Measurements from ENCODE around the gene DTX4.
A peak's percentile ranks its signal among the peaks of the same experiment; 100 is the strongest.

Gene DTX4

GRCh38 chr11:59212744-59213631, 41.1 kb downstream of the DTX4 start, which contains the start of gene MPEG1:
Gene MPEG1 (minus strand): TSS chr11:59212927. CDS start chr11:59212865, 62 bp downstream.
- no peak within 1 kb of the TSS for H3K27ac Mint-ChIP-seq
- H3K27me3 Mint-ChIP-seq = peaks cover 23% of the 10 kb centered on the region
- DNase-seq (no peak), ATAC-seq (no peak)
- H3K36me3 Mint-ChIP-seq (ENCODE audit: low read depth) = no peaks in the 10 kb centered on the region
- no peaks in the 10 kb centered on the region for H3K9me3 Mint-ChIP-seq
- H3K4me1 Mint-ChIP-seq = peaks cover 32% of the 10 kb centered on the region
- peak within 1 kb of the TSS; percentile 47 for H3K4me3 Mint-ChIP-seq

- peaks cover 23% of the 10 kb centered on the region for H3K27me3 Mint-ChIP-seq
- H3K4me3 Mint-ChIP-seq = no peak overlapping the region
- no peak overlapping the region for H3K27ac Mint-ChIP-seq
- DNase-seq = no peak
- H3K9me3 Mint-ChIP-seq = no peaks in the 10 kb centered on the region
- H3K36me3 Mint-ChIP-seq (ENCODE audit: low read depth) = no peaks in the 10 kb centered on the region
- peaks cover 27% of the 10 kb centered on the region for H3K4me1 Mint-ChIP-seq
- no peak for ATAC-seq
These were observed 42.4 kb downstream of the DTX4 start for GRCh38 chr11:59214141-59214893.

GRCh38 chr11:59216641-59217564, 45.0 kb downstream of the DTX4 start:
- DNase-seq (no peak), ATAC-seq (peak; percentile 54)
- Mint-ChIP-seq H3K4me3 (no peak overlapping the region), H3K9me3 (no peaks in the 10 kb centered on the region), H3K27me3 (peaks cover 4% of the 10 kb centered on the region), H3K4me1 (peaks cover 27% of the 10 kb centered on the region), H3K27ac (peak overlapping the region; percentile 29), H3K36me3 (ENCODE audit: low read depth) (no peaks in the 10 kb centered on the region)

GRCh38 chr11:59218319-59218718, 46.4 kb downstream of the DTX4 start:
- no peaks in the 10 kb centered on the region for H3K36me3 Mint-ChIP-seq (ENCODE audit: low read depth)
- peaks cover 27% of the 10 kb centered on the region for H3K4me1 Mint-ChIP-seq
- no peaks in the 10 kb centered on the region for H3K9me3 Mint-ChIP-seq
- DNase-seq (no peak), ATAC-seq (no peak)
- peaks cover 2% of the 10 kb centered on the region for H3K27me3 Mint-ChIP-seq
- no peak overlapping the region for H3K4me3 Mint-ChIP-seq
- H3K27ac Mint-ChIP-seq = no peak overlapping the region

GRCh38 chr11:59218893-59219292, 47.0 kb downstream of the DTX4 start:
- peaks cover 2% of the 10 kb centered on the region for H3K27me3 Mint-ChIP-seq
- H3K4me3 Mint-ChIP-seq = no peak overlapping the region
- peaks cover 30% of the 10 kb centered on the region for H3K4me1 Mint-ChIP-seq
- ATAC-seq (peak; percentile 30), DNase-seq (no peak)
- no peak overlapping the region for H3K27ac Mint-ChIP-seq
- H3K9me3 Mint-ChIP-seq = no peaks in the 10 kb centered on the region
- H3K36me3 Mint-ChIP-seq (ENCODE audit: low read depth) = no peaks in the 10 kb centered on the region

GRCh38 chr11:59219836-59220235, 47.9 kb downstream of the DTX4 start:
- no peak for DNase-seq
- Mint-ChIP-seq H3K27me3 (peaks cover 2% of the 10 kb centered on the region), H3K36me3 (ENCODE audit: low read depth) (no peaks in the 10 kb centered on the region), H3K4me1 (peaks cover 40% of the 10 kb centered on the region), H3K9me3 (no peaks in the 10 kb centered on the region), H3K4me3 (no peak overlapping the region), H3K27ac (no peak overlapping the region)
- no peak for ATAC-seq

GRCh38 chr11:59221441-59221840, 49.5 kb downstream of the DTX4 start:
- ATAC-seq = no peak
- Mint-ChIP-seq H3K36me3 (ENCODE audit: low read depth) (no peaks in the 10 kb centered on the region), H3K4me3 (no peak overlapping the region), H3K27me3 (peaks cover 5% of the 10 kb centered on the region), H3K9me3 (no peaks in the 10 kb centered on the region), H3K27ac (no peak overlapping the region), H3K4me1 (peaks cover 40% of the 10 kb centered on the region)
- DNase-seq = no peak

GRCh38 chr11:59222464-59223060, 50.6 kb downstream of the DTX4 start:
- Mint-ChIP-seq H3K9me3 (no peaks in the 10 kb centered on the region), H3K4me1 (peaks cover 28% of the 10 kb centered on the region), H3K27ac (no peak overlapping the region), H3K4me3 (no peak overlapping the region), H3K36me3 (ENCODE audit: low read depth) (no peaks in the 10 kb centered on the region), H3K27me3 (peaks cover 5% of the 10 kb centered on the region)
- no peak for ATAC-seq
- no peak for DNase-seq

- H3K4me3 Mint-ChIP-seq = no peak overlapping the region
- no peaks in the 10 kb centered on the region for H3K36me3 Mint-ChIP-seq (ENCODE audit: low read depth)
- no peak overlapping the region for H3K27ac Mint-ChIP-seq
- no peak for ATAC-seq
- no peak for DNase-seq
- H3K9me3 Mint-ChIP-seq = no peaks in the 10 kb centered on the region
- peaks cover 5% of the 10 kb centered on the region for H3K27me3 Mint-ChIP-seq
- H3K4me1 Mint-ChIP-seq = peaks cover 27% of the 10 kb centered on the region
These were observed 51.2 kb downstream of the DTX4 start for GRCh38 chr11:59223177-59223576.

- H3K9me3 Mint-ChIP-seq = no peaks in the 10 kb centered on the region
- peaks cover 5% of the 10 kb centered on the region for H3K27me3 Mint-ChIP-seq
- ATAC-seq (no peak), DNase-seq (no peak)
- H3K4me1 Mint-ChIP-seq = peaks cover 24% of the 10 kb centered on the region
- H3K27ac Mint-ChIP-seq = no peak overlapping the region
- no peak overlapping the region for H3K4me3 Mint-ChIP-seq
- H3K36me3 Mint-ChIP-seq (ENCODE audit: low read depth) = no peaks in the 10 kb centered on the region
These were observed 51.7 kb downstream of the DTX4 start for GRCh38 chr11:59223611-59224010.

- H3K4me1 Mint-ChIP-seq = peaks cover 19% of the 10 kb centered on the region
- no peaks in the 10 kb centered on the region for H3K36me3 Mint-ChIP-seq (ENCODE audit: low read depth)
- no peak for ATAC-seq
- no peak for DNase-seq
- H3K4me3 Mint-ChIP-seq = no peak overlapping the region
- no peaks in the 10 kb centered on the region for H3K9me3 Mint-ChIP-seq
- H3K27me3 Mint-ChIP-seq = peaks cover 5% of the 10 kb centered on the region
- no peak overlapping the region for H3K27ac Mint-ChIP-seq
These were observed 52.5 kb downstream of the DTX4 start for GRCh38 chr11:59224351-59224928.

- H3K9me3 Mint-ChIP-seq = no peaks in the 10 kb centered on the region
- ATAC-seq = no peak
- no peak overlapping the region for H3K27ac Mint-ChIP-seq
- peaks cover 5% of the 10 kb centered on the region for H3K27me3 Mint-ChIP-seq
- H3K4me1 Mint-ChIP-seq = peaks cover 19% of the 10 kb centered on the region
- no peaks in the 10 kb centered on the region for H3K36me3 Mint-ChIP-seq (ENCODE audit: low read depth)
- no peak for DNase-seq
- H3K4me3 Mint-ChIP-seq = no peak overlapping the region
These were observed 53.1 kb downstream of the DTX4 start for GRCh38 chr11:59225017-59225416.

GRCh38 chr11:59226396-59226795, 54.5 kb downstream of the DTX4 start:
- Mint-ChIP-seq H3K9me3 (no peaks in the 10 kb centered on the region), H3K36me3 (ENCODE audit: low read depth) (no peaks in the 10 kb centered on the region), H3K4me3 (no peak overlapping the region), H3K4me1 (peaks cover 17% of the 10 kb centered on the region), H3K27ac (no peak overlapping the region), H3K27me3 (peaks cover 5% of the 10 kb centered on the region)
- ATAC-seq = no peak
- no peak for DNase-seq

GRCh38 chr11:59240322-59240721, 68.4 kb downstream of the DTX4 start:
- Mint-ChIP-seq H3K27ac (no peak overlapping the region), H3K4me3 (no peak overlapping the region), H3K36me3 (ENCODE audit: low read depth) (peaks cover 2% of the 10 kb centered on the region), H3K4me1 (no peaks in the 10 kb centered on the region), H3K9me3 (peaks cover 29% of the 10 kb centered on the region), H3K27me3 (no peaks in the 10 kb centered on the region)
- DNase-seq (no peak), ATAC-seq (no peak)
